Spleen (tissue), 7 donors: ENCODE measurements around the gene GPR161.

Experiments
- CTCF ChIP-seq, 11 experiments: fragments of 200-600 bp in 7 of 11; fragments of 450-650 bp in 4 of 11; sonication (generic) in 4 of 11; IDR thresholded peaks in 8 of 11; conservative IDR thresholded peaks in 3 of 11; 1 replicate in 7 of 11; 2 replicates in 4 of 11; pipeline versions ENCODE4 v1.4.0 to v1.8.0; 2016 to 2021; ENCODE audit warnings: antibody characterized with exemption in 11 of 11, inconsistent platforms in 4 of 11, mild to moderate bottlenecking in 1 of 11
- POLR2A ChIP-seq, 3 donors: fragments of 450-650 bp; IDR thresholded peaks; one replicate each; pipeline ENCODE4 v1.5.1; 2017; ENCODE audit warnings: antibody characterized with exemption in 3 of 3, mild to moderate bottlenecking in 1 of 3
- POLR2AphosphoS5 ChIP-seq, 3 donors: sonication (generic); formaldehyde crosslinking; IDR thresholded peaks; one replicate each; pipeline ENCODE4 v1.5.1; 2017; ENCODE audit warnings: antibody characterized with exemption in 3 of 3
- donor health status: DM: no; HTN: no; CAD: no; lungs with moderate emphysema.
- donor health status: DM: no; HTN: no; CAD: no.
- donor health status: DM: no; HTN: no; CAD: no.

- no peak for TF ChIP-seq CTCF (IDR thresholded peaks at IDR 0.05 in 8 of 11, conservative IDR thresholded peaks at IDR 0.05 in 3 of 11)
- TF ChIP-seq POLR2AphosphoS5 (IDR thresholded peaks at IDR 0.05) = no peak
- no peak for TF ChIP-seq POLR2A (IDR thresholded peaks at IDR 0.05)
Measured at GRCh38 chr1:168180148-168180524, 43.4 kb upstream of the GPR161 start.
